GM18498 (cell line): Measurements from ENCODE around the gene MYT1.

Source experiments
- ATAC-seq: cut with Tn5 transposase; IDR thresholded peaks from one replicate; pipeline ENCODE4 v1.9.1; 2021; ENCODE audit warnings: mild to moderate bottlenecking, moderate library complexity; ENCODE audit not compliant: unreplicated experiment

MYT1 gene

GRCh38 chr20:64139199-64140060, 24.8 kb upstream of the MYT1 start:
- ATAC-seq = no peak

- ATAC-seq = no peak
These were observed 24.0 kb upstream of the MYT1 start for GRCh38 chr20:64140061-64140931.

GRCh38 chr20:64140956-64141355, 23.3 kb upstream of the MYT1 start:
- ATAC-seq = no peak

GRCh38 chr20:64142590-64142989, 21.7 kb upstream of the MYT1 start:
- ATAC-seq = no peak

- no peak for ATAC-seq
These were observed 21.0 kb upstream of the MYT1 start for GRCh38 chr20:64143018-64143801.

- no peak for ATAC-seq
These were observed 19.9 kb upstream of the MYT1 start for GRCh38 chr20:64144144-64144912.

GRCh38 chr20:64145458-64146300, 18.6 kb upstream of the MYT1 start:
- no peak for ATAC-seq

- no peak for ATAC-seq
These were observed 17.8 kb upstream of the MYT1 start for GRCh38 chr20:64146301-64146935.

- ATAC-seq = no peak
These were observed 17.2 kb upstream of the MYT1 start for GRCh38 chr20:64146936-64147477.

- ATAC-seq = no peak
These were observed 15.7 kb upstream of the MYT1 start for GRCh38 chr20:64148581-64148980.

GRCh38 chr20:64149141-64149540, 15.1 kb upstream of the MYT1 start:
- ATAC-seq = no peak

- ATAC-seq = no peak
These were observed 14.3 kb upstream of the MYT1 start for GRCh38 chr20:64149809-64150560.

GRCh38 chr20:64150756-64151632, 13.3 kb upstream of the MYT1 start:
- ATAC-seq = no peak

- ATAC-seq = no peak
These were observed 12.4 kb upstream of the MYT1 start for GRCh38 chr20:64151633-64152530.

- no peak for ATAC-seq
These were observed 11.3 kb upstream of the MYT1 start for GRCh38 chr20:64152906-64153305.

- no peak for ATAC-seq
These were observed 10.8 kb upstream of the MYT1 start for GRCh38 chr20:64153410-64153809.
